HCT116 (cell line): ENCODE measurements around the gene NRROS. TPM values are rescaled to one million over a fixed set of nuclear protein-coding genes. Genes with fewer than 3 reads are reported as not detected.

Experiments
- ATAC-seq: fragments of 200-7000 bp; cut with Tn5 transposase; 2 replicates; pipeline ENCODE4 v1.9.1; 2020; ENCODE audit warnings: mild to moderate bottlenecking, moderate library complexity
- BruUV-seq: library from RNA; stranded (reverse); fragments of 400-500 nt; replicated peaks from 2 replicates; lab custom pipeline; 2021; lab: Mats Ljungman, UMichigan
- CTCF ChIA-PET: fragments of 300-600 bp; sonication (Branson Sonifier 250); formaldehyde crosslinking; loops from one replicate; lab custom pipeline; 2021; ENCODE audit warnings: antibody characterized with exemption; lab: Charles Lee
- POLR2A ChIA-PET: fragments of 300-600, 350-600 bp; sonication (Branson Sonifier 250); formaldehyde crosslinking; loops from one replicate; lab custom pipeline; 2021; ENCODE audit warnings: antibody characterized with exemption; lab: Charles Lee
- RAD21 ChIA-PET, 2 experiments: fragments of 300-600 bp; sonication (Branson Sonifier 250); formaldehyde crosslinking; loops; one replicate each; lab custom pipeline; 2023; ENCODE audit warnings: low total read pairs in 2 of 2; ENCODE audit not compliant: uncharacterized antibody in 2 of 2, unreplicated experiment in 2 of 2, low non-redundant PET in 1 of 2; lab: Charles Lee
- DNase-seq: peaks from one replicate; pipeline ENCODE4 v3.0.0-alpha.2; 2010; ENCODE audit warnings: low read depth, low spot score
- H2AFZ ChIP-seq: fragments of 200-600 bp; shearing (Covaris generic), sonication (generic); 2 replicates; pipeline ENCODE4 v1.6.1; 2017; ENCODE audit warnings: low read depth, mixed run types, mixed read lengths, antibody characterized with exemption, low read length; ENCODE audit not compliant: poor library complexity, severe bottlenecking
- H3K27ac ChIP-seq: 2 replicates; pipeline ENCODE4 v1.5.1; 2012; ENCODE audit warnings: low read depth, low read length
- H3K27me3 ChIP-seq: fragments of 200-600 bp; sonication (generic); 2 replicates; pipeline ENCODE4 v1.6.1; 2016; ENCODE audit warnings: mixed run types, low read length, mixed read lengths; ENCODE audit not compliant: insufficient read depth
- H3K36me3 ChIP-seq, 2 experiments: fragments of 200-500 bp in 1 of 2; fragments of 200-600 bp in 1 of 2; sonication (Bioruptor generic) in 1 of 2; sonication (generic) in 1 of 2; 2 replicates each; pipeline versions ENCODE4 v1.5.1 to v1.6.1; 2014 to 2016; ENCODE audit warnings: low read length in 2 of 2, inconsistent platforms in 1 of 2, mixed read lengths in 1 of 2, mixed run types in 1 of 2; ENCODE audit not compliant: insufficient read depth in 2 of 2, control insufficient read depth in 1 of 2
- H3K4me1 ChIP-seq, 2 experiments: fragments of 200-600 bp in 1 of 2; sonication (generic) in 1 of 2; 2 replicates each; pipeline versions ENCODE4 v1.5.1 to v1.6.1; 2012 to 2017; ENCODE audit warnings: low read length in 2 of 2, inconsistent platforms in 1 of 2, mild to moderate bottlenecking in 1 of 2, mixed read lengths in 1 of 2, mixed run types in 1 of 2, moderate library complexity in 1 of 2; ENCODE audit not compliant: insufficient read depth in 2 of 2, control insufficient read depth in 1 of 2
- H3K4me2 ChIP-seq: fragments of 200-600 bp; sonication (generic); 2 replicates; pipeline ENCODE4 v1.6.1; 2017; ENCODE audit warnings: mixed run types, low read length, mixed read lengths
- H3K4me3 ChIP-seq, 2 experiments: fragments of 200-600 bp in 1 of 2; sonication (generic) in 1 of 2; replicated peaks in 1 of 2; 2 replicates each; pipeline ENCODE4 v1.5.1; 2011 to 2016; ENCODE audit warnings: low read length in 2 of 2, control low read depth in 1 of 2, low read depth in 1 of 2, mild to moderate bottlenecking in 1 of 2, mixed read lengths in 1 of 2, mixed run types in 1 of 2
- H3K79me2 ChIP-seq: fragments of 200-600 bp; sonication (generic); 2 replicates; pipeline ENCODE4 v1.6.1; 2017; ENCODE audit warnings: mild to moderate bottlenecking, mixed run types, low read length, moderate library complexity, mixed read lengths; ENCODE audit not compliant: insufficient read depth
- H3K9ac ChIP-seq: fragments of 200-600 bp; sonication (generic); 2 replicates; pipeline ENCODE4 v1.6.1; 2016; ENCODE audit warnings: low read length, mixed read lengths
- H3K9me2 ChIP-seq: fragments of 200-600 bp; sonication (generic), shearing (Covaris generic); 2 replicates; pipeline ENCODE4 v1.6.1; 2017; ENCODE audit warnings: mixed run types, mild to moderate bottlenecking, moderate library complexity; ENCODE audit not compliant: insufficient read depth
- H3K9me3 ChIP-seq, 2 experiments: fragments of 200-500 bp in 1 of 2; fragments of 200-600 bp in 1 of 2; sonication (Bioruptor generic) in 1 of 2; sonication (generic) in 1 of 2; 2 replicates each; pipeline ENCODE4 v1.6.1; 2014 to 2017; ENCODE audit warnings: low read length in 2 of 2, mixed read lengths in 2 of 2, inconsistent platforms in 1 of 2, low read depth in 1 of 2, mild to moderate bottlenecking in 1 of 2, mixed run types in 1 of 2, moderate library complexity in 1 of 2; ENCODE audit not compliant: control insufficient read depth in 1 of 2, insufficient read depth in 1 of 2
- H4K20me1 ChIP-seq: fragments of 200-600 bp; sonication (generic), shearing (Covaris generic); 2 replicates; pipeline ENCODE4 v1.6.1; 2017; ENCODE audit warnings: mixed run types, mild to moderate bottlenecking, moderate library complexity; ENCODE audit not compliant: insufficient read depth
- CBX3 ChIP-seq: IDR thresholded peaks from 2 replicates; pipeline ENCODE4 v1.6.1; 2012; ENCODE audit warnings: low read depth
- ELF1 ChIP-seq: IDR thresholded peaks from 2 replicates; pipeline ENCODE4 v1.6.1; 2012; ENCODE audit warnings: low read depth, borderline replicate concordance
- ZBTB33 ChIP-seq: IDR thresholded peaks from 2 replicates; pipeline ENCODE4 v1.6.1; 2011; ENCODE audit warnings: mild to moderate bottlenecking, low read length, moderate library complexity; ENCODE audit not compliant: insufficient replicate concordance; ENCODE audit errors: extremely low read depth
- intact Hi-C: fragments of 100-400 bp; cut with micrococcal nuclease; formaldehyde crosslinking; loops from 2 replicates; pipeline ENCODE4 v1.10.0; 2022
- total RNA-seq: library from RNA; stranded (reverse); gene quantifications from one replicate; pipeline ENCODE4 v1.2.1, GENCODE V29; 2021; ENCODE audit not compliant: unreplicated experiment

Gene NRROS
- total RNA-seq, 1 experiment from 2014 or later, result 0.12 TPM

DNA sequence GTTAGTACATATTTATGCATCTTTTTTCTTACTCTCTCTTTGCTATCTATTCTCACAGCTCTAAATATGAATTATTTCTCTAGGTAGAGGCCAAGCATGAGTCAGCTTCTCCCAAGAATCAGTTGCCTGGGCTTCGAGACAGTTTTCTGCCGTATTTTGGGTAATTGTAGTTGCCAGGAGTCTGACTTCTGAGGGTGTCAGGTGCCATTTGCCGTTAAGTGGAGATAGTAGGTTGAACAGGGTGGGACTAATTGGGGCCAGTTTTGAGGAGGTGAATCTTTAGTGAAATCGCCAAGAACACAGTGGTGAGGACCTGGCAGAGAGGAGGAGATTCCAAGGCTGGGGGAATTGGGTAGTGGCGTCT, 7.8 kb upstream of the NRROS start:
- intact Hi-C loops, result no loop called here

More for the DNA sequence above, 7.8 kb upstream of the NRROS start:
- peak overlapping the region; percentile 78 for H3K27ac ChIP-seq
- peak overlapping the region; percentile 83 for H3K4me2 ChIP-seq
- H3K27me3 ChIP-seq, result no peaks in the 10 kb centered on the region
- H3K36me3 ChIP-seq, result no peaks in the 10 kb centered on the region
- no TSS peak for BruUV-seq
- no peaks in the 10 kb centered on the region for H3K9me2 ChIP-seq
- TF ChIP-seq ZBTB33, result no peak
- TF ChIP-seq ELF1, result no peak
- no peak for TF ChIP-seq CBX3
- no peaks in the 10 kb centered on the region for H3K79me2 ChIP-seq
- no peaks in the 10 kb centered on the region for H4K20me1 ChIP-seq
- H3K9ac ChIP-seq, result peak overlapping the region; percentile 70
- peak overlapping the region; percentile 61 to 64 for H3K4me3 ChIP-seq
- CTCF ChIA-PET, result interaction anchor here (1.0 kb wide), 2 partner anchors 22 to 54 kb away, joined by 3 to 6 read pairs; no protein-coding TSS in a partner anchor
- RAD21 ChIA-PET, result no interaction called here
- no peaks in the 10 kb centered on the region for H3K9me3 ChIP-seq
- peaks cover 2 to 17% of the 10 kb centered on the region in 2 experiments; a peak in 2 of 4 replicates for H3K4me1 ChIP-seq
- POLR2A ChIA-PET, result interaction anchor here (0.5 to 1.0 kb wide), 2 partner anchors 21 to 258 kb away, joined by 3 read pairs; no protein-coding TSS in a partner anchor
- H2AFZ ChIP-seq, result peak overlapping the region; percentile 71
- no peak for DNase-seq
- ATAC-seq, result no peak
